GM21528 (cell line): ENCODE results near the gene COL18A1.
"Not testable (repeated sequence)": the region's sequence is repeated elsewhere in the genome, so short reads cannot be mapped to it uniquely, and the experiment has no call there.

ENCODE experiments used
- ATAC-seq: cut with Tn5 transposase; IDR thresholded peaks from one replicate; pipeline ENCODE4 v1.9.1; 2021; ENCODE audit warnings: mild to moderate bottlenecking, moderate library complexity; ENCODE audit not compliant: unreplicated experiment, low FRiP score

Gene COL18A1

GRCh38 chr21:45435405-45435981, 30.5 kb downstream of the COL18A1 start:
- no peak for ATAC-seq

- ATAC-seq, result no peak
Observed at GRCh38 chr21:45436351-45437065, 31.5 kb downstream of the COL18A1 start.

- ATAC-seq, result not testable (repeated sequence)
Observed at GRCh38 chr21:45437844-45438243, 32.9 kb downstream of the COL18A1 start.

GRCh38 chr21:45438391-45439145, 33.6 kb downstream of the COL18A1 start:
- no peak for ATAC-seq

GRCh38 chr21:45439161-45439872, 34.4 kb downstream of the COL18A1 start:
- no peak for ATAC-seq

GRCh38 chr21:45439901-45440461, 35.0 kb downstream of the COL18A1 start:
- ATAC-seq, result no peak

GRCh38 chr21:45440736-45441350, 35.9 kb downstream of the COL18A1 start:
- ATAC-seq, result no peak

GRCh38 chr21:45441431-45442255, 36.7 kb downstream of the COL18A1 start:
- no peak for ATAC-seq

GRCh38 chr21:45442276-45442675, 37.3 kb downstream of the COL18A1 start:
- no peak for ATAC-seq

- not testable (repeated sequence) for ATAC-seq
Observed at GRCh38 chr21:45442686-45443594, 38.0 kb downstream of the COL18A1 start.

- no peak for ATAC-seq
Observed at GRCh38 chr21:45443595-45444181, 38.7 kb downstream of the COL18A1 start.

GRCh38 chr21:45444385-45444784, 39.4 kb downstream of the COL18A1 start:
- no peak for ATAC-seq

- no peak for ATAC-seq
Observed at GRCh38 chr21:45445369-45445768, 40.4 kb downstream of the COL18A1 start.

GRCh38 chr21:45447821-45448220, 42.9 kb downstream of the COL18A1 start:
- no peak for ATAC-seq

- no peak for ATAC-seq
Observed at GRCh38 chr21:45448283-45448809, 43.4 kb downstream of the COL18A1 start.

GRCh38 chr21:45448810-45449657, 44.1 kb downstream of the COL18A1 start:
- ATAC-seq, result no peak
